GM15510 (cell line): Measurements from ENCODE around the gene RECQL5.

Source experiments
- POLR2A ChIP-seq: IDR thresholded peaks from 3 replicates; pipeline ENCODE4 v1.6.1; 2011; ENCODE audit warnings: borderline replicate concordance; ENCODE audit not compliant: insufficient read length; ENCODE audit errors: extremely low read depth

RECQL5 gene

GRCh38 chr17:75666959-75667790, at the start of gene RECQL5, which contains the start of gene SAP30BP:
TSS of gene RECQL5 (minus strand) at chr17:75667154. CDS start at chr17:75666557, 597 bp downstream.
TSS of gene SAP30BP (plus strand) at chr17:75667338. CDS start at chr17:75667373, 35 bp downstream.
- peak; percentile 58 for TF ChIP-seq POLR2A

GRCh38 chr17:75712446-75712845, 45.5 kb upstream of the RECQL5 start:
- no peak for TF ChIP-seq POLR2A

- TF ChIP-seq POLR2A = no peak
Observed at GRCh38 chr17:75707079-75707571, 40.2 kb upstream of the RECQL5 start.

- TF ChIP-seq POLR2A = no peak
Observed at GRCh38 chr17:75706042-75706728, 39.2 kb upstream of the RECQL5 start.

GRCh38 chr17:75704963-75705875, 38.3 kb upstream of the RECQL5 start:
- TF ChIP-seq POLR2A = no peak

GRCh38 chr17:75703591-75703990, 36.6 kb upstream of the RECQL5 start:
- TF ChIP-seq POLR2A = no peak

GRCh38 chr17:75703191-75703590, 36.2 kb upstream of the RECQL5 start:
- no peak for TF ChIP-seq POLR2A

- TF ChIP-seq POLR2A = no peak
Observed at GRCh38 chr17:75701288-75701687, 34.3 kb upstream of the RECQL5 start.

GRCh38 chr17:75698659-75699058, 31.7 kb upstream of the RECQL5 start:
- TF ChIP-seq POLR2A = no peak

GRCh38 chr17:75697651-75698291, 30.8 kb upstream of the RECQL5 start:
- TF ChIP-seq POLR2A = no peak

GRCh38 chr17:75695830-75696271, 28.9 kb upstream of the RECQL5 start:
- no peak for TF ChIP-seq POLR2A

- TF ChIP-seq POLR2A = no peak
Observed at GRCh38 chr17:75695141-75695829, 28.3 kb upstream of the RECQL5 start.

- no peak for TF ChIP-seq POLR2A
Observed at GRCh38 chr17:75694536-75694935, 27.6 kb upstream of the RECQL5 start.
